ENCODE data around the gene NPAS3.
"Not testable (repeated sequence)": the region's sequence is repeated elsewhere in the genome, so short reads cannot be mapped to it uniquely, and the experiment has no call there.

NPAS3 gene

GRCh38 chr14:33081259-33081658 lies 142.6 kb downstream of the NPAS3 start:
- no peak for TF ChIP-seq CTCF (conservative IDR thresholded peaks at IDR 0.05)
- H3K27ac ChIP-seq, result no peak overlapping the region

- peak overlapping the region; percentile 5; the same call in 1 of the 2 replicates for H3K27ac ChIP-seq
- TF ChIP-seq CTCF (conservative IDR thresholded peaks at IDR 0.05), result no peak
Observed at GRCh38 chr14:33085799-33086198, 147.1 kb downstream of the NPAS3 start.

GRCh38 chr14:33088274-33088673 lies 149.6 kb downstream of the NPAS3 start:
- H3K27ac ChIP-seq, result not testable (repeated sequence)

GRCh38 chr14:33098016-33098415 lies 159.3 kb downstream of the NPAS3 start:
- no peak overlapping the region for H3K27ac ChIP-seq
- TF ChIP-seq CTCF (conservative IDR thresholded peaks at IDR 0.05), result no peak

- no peak overlapping the region for H3K27ac ChIP-seq
- TF ChIP-seq CTCF (conservative IDR thresholded peaks at IDR 0.05), result no peak
Observed at GRCh38 chr14:33103489-33103888, 164.8 kb downstream of the NPAS3 start.

- TF ChIP-seq CTCF (conservative IDR thresholded peaks at IDR 0.05), result no peak
- H3K27ac ChIP-seq, result no peak overlapping the region
Observed at GRCh38 chr14:33103966-33104365, 165.3 kb downstream of the NPAS3 start.

GRCh38 chr14:33110737-33111443 lies 172.2 kb downstream of the NPAS3 start:
- no peak for TF ChIP-seq CTCF (conservative IDR thresholded peaks at IDR 0.05)
- H3K27ac ChIP-seq, result no peak overlapping the region

GRCh38 chr14:33114331-33114730 lies 175.7 kb downstream of the NPAS3 start:
- no peak for TF ChIP-seq CTCF (conservative IDR thresholded peaks at IDR 0.05)
- no peak overlapping the region for H3K27ac ChIP-seq

All from VCaP (cell line).